GM23338 (cell line): ENCODE data around the gene CNR1. TPM values are rescaled to one million over a fixed set of nuclear protein-coding genes. Genes with fewer than 3 reads are reported as not detected.

Experiments
- ATAC-seq: fragments of 200-7000 bp; cut with Tn5 transposase; 3 replicates; pipeline ENCODE4 v1.9.1; 2020
- DNase-seq: peaks from one replicate; pipeline ENCODE4 v3.0.0-alpha.2; 2015; ENCODE audit warnings: low spot score
- H2AFZ ChIP-seq: fragments of 200-600 bp; sonication (generic); 2 replicates; pipeline ENCODE4 v1.8.0; 2016; ENCODE audit warnings: antibody characterized with exemption, mild to moderate bottlenecking, moderate library complexity
- H3F3A ChIP-seq: fragments of 200-600 bp; sonication (generic); replicated peaks from 2 replicates; pipeline ENCODE4 v1.8.0; 2017; ENCODE audit warnings: antibody characterized with exemption, mixed run types, low read depth
- H3K27ac ChIP-seq: fragments of 200-600 bp; sonication (generic); 2 replicates; pipeline ENCODE4 v1.6.1; 2016; ENCODE audit warnings: low read depth
- H3K27me3 ChIP-seq: fragments of 200-600 bp; sonication (generic); 2 replicates; pipeline ENCODE4 v1.8.0; 2016; ENCODE audit warnings: mild to moderate bottlenecking, mixed run types, moderate library complexity; ENCODE audit not compliant: insufficient read depth
- H3K36me3 ChIP-seq: fragments of 200-600 bp; sonication (generic); 2 replicates; pipeline ENCODE4 v1.8.0; 2016; ENCODE audit warnings: mild to moderate bottlenecking; ENCODE audit not compliant: insufficient read depth
- H3K4me1 ChIP-seq: fragments of 200-600 bp; sonication (generic); 2 replicates; pipeline ENCODE4 v1.8.0; 2016; ENCODE audit warnings: mild to moderate bottlenecking, moderate library complexity; ENCODE audit not compliant: insufficient read depth
- H3K4me2 ChIP-seq: fragments of 200-600 bp; sonication (generic); 2 replicates; pipeline ENCODE4 v1.7.1; 2017; ENCODE audit warnings: mixed run types
- H3K4me3 ChIP-seq: fragments of 200-600 bp; sonication (generic); 2 replicates; pipeline ENCODE4 v1.6.1; 2016; ENCODE audit warnings: mixed run types
- H3K79me2 ChIP-seq: fragments of 200-600 bp; sonication (generic); replicated peaks from 2 replicates; pipeline ENCODE4 v1.8.0; 2017; ENCODE audit warnings: mild to moderate bottlenecking; ENCODE audit not compliant: insufficient read depth
- H3K9me2 ChIP-seq: fragments of 200-600 bp; sonication (generic); 2 replicates; pipeline ENCODE4 v1.8.0; 2017; ENCODE audit not compliant: insufficient read depth
- H4K20me1 ChIP-seq: fragments of 200-600 bp; sonication (generic); replicated peaks from 2 replicates; pipeline ENCODE4 v1.8.0; 2017; ENCODE audit warnings: mild to moderate bottlenecking; ENCODE audit not compliant: insufficient read depth
- H3K27ac Mint-ChIP-seq: 2 replicates; pipeline ENCODE4 v1.8.0; 2020; ENCODE audit warnings: inconsistent platforms, mild to moderate bottlenecking, moderate library complexity, mixed read lengths
- H3K27me3 Mint-ChIP-seq: 3 replicates; pipeline ENCODE4 v1.8.0; 2022; ENCODE audit warnings: low read depth, mild to moderate bottlenecking, moderate library complexity, mixed read lengths, inconsistent platforms; ENCODE audit not compliant: insufficient read depth, poor library complexity
- H3K36me3 Mint-ChIP-seq: 3 replicates; pipeline ENCODE4 v1.8.0; 2021; ENCODE audit warnings: low read depth, mild to moderate bottlenecking, inconsistent platforms, moderate library complexity, mixed read lengths
- H3K4me1 Mint-ChIP-seq: 3 replicates; pipeline ENCODE4 v1.8.0; 2020; ENCODE audit warnings: mild to moderate bottlenecking, inconsistent platforms, mixed read lengths
- H3K4me3 Mint-ChIP-seq: 3 replicates; pipeline ENCODE4 v1.8.0; 2021; ENCODE audit warnings: moderate library complexity, mild to moderate bottlenecking, inconsistent platforms, mixed read lengths
- H3K9me3 Mint-ChIP-seq: 3 replicates; pipeline ENCODE4 v1.8.0; 2020; ENCODE audit warnings: moderate library complexity, mild to moderate bottlenecking, inconsistent platforms, mixed read lengths
- CREB1 ChIP-seq: fragments of 250-450 bp; sonication (Bioruptor Pico); IDR thresholded peaks from 2 replicates; pipeline ENCODE4 v1.5.0; 2020; ENCODE audit warnings: low read depth, mild to moderate bottlenecking, moderate library complexity
- CTCF ChIP-seq, 2 experiments: fragments of 200-600 bp in 1 of 2; sonication (generic) in 1 of 2; conservative IDR thresholded peaks; 2 replicates each; pipeline versions ENCODE4 v1.5.1 to v1.6.1; 2016 to 2017; ENCODE audit warnings: antibody characterized with exemption in 2 of 2, low read depth in 2 of 2, mild to moderate bottlenecking in 2 of 2, moderate library complexity in 1 of 2
- EZH2phosphoT487 ChIP-seq: fragments of 200-600 bp; sonication (generic); IDR thresholded peaks from one replicate; pipeline ENCODE4 v1.8.1; 2018; ENCODE audit warnings: antibody characterized with exemption; ENCODE audit not compliant: unreplicated experiment
- JUNB ChIP-seq: IDR thresholded peaks from one replicate; pipeline ENCODE4 v1.6.1; 2016; ENCODE audit warnings: antibody characterized with exemption; ENCODE audit not compliant: unreplicated experiment
- POLR2AphosphoS5 ChIP-seq: IDR thresholded peaks from 2 replicates; pipeline ENCODE4 v1.6.1; 2016; ENCODE audit warnings: antibody characterized with exemption, low read depth
- REST ChIP-seq: IDR thresholded peaks from one replicate; pipeline ENCODE4 v1.6.1; 2018; ENCODE audit warnings: antibody characterized with exemption; ENCODE audit not compliant: unreplicated experiment
- ZNF114 ChIP-seq: fragments of 250-450 bp; sonication (Bioruptor Pico); IDR thresholded peaks from 2 replicates; pipeline ENCODE4 v1.5.0; 2020; ENCODE audit warnings: mild to moderate bottlenecking, moderate library complexity
- ZNF331 ChIP-seq: fragments of 250-450 bp; sonication (Bioruptor Pico); IDR thresholded peaks from 2 replicates; pipeline ENCODE4 v1.5.0; 2020; ENCODE audit warnings: low read depth, mild to moderate bottlenecking, moderate library complexity
- ZNF462 ChIP-seq: fragments of 250-450 bp; sonication (Bioruptor Pico); IDR thresholded peaks from 2 replicates; pipeline ENCODE4 v1.5.0; 2020; ENCODE audit warnings: mild to moderate bottlenecking, moderate library complexity
- polyA plus RNA-seq: library from polyadenylated mRNA; unstranded; fragments of >200 nt; fragmentation: Nextera tagmentation; extraction: Ambion mirVana; gene quantifications from 2 replicates; pipeline ENCODE4 v1.2.1, GENCODE V29; 2016
- total RNA-seq: library from RNA; depleted of rRNA; stranded (reverse); fragments of >200 nt; shearing (Covaris generic); gene quantifications from 2 replicates; pipeline ENCODE4 v1.2.3, GENCODE V29; 2014

Gene CNR1
- total and polyA plus RNA-seq, 2 experiments from 2014 or later: 0.71 to 2.6 TPM

- TF ChIP-seq ZNF462 (CRISPR knock-in tag) (no peak), CTCF (conservative IDR thresholded peaks at IDR 0.05; ENCODE audit: low read depth in 2 of 2) (no peak), ZNF114 (CRISPR knock-in tag) (no peak), POLR2AphosphoS5 (no peak), ZNF331 (no peak), JUNB (no peak), CREB1 (CRISPR knock-in tag) (no peak), EZH2phosphoT487 (no peak)
These were observed 45.5 kb downstream of the CNR1 start (continued) for GRCh38 chr6:88120635-88121034.

GRCh38 chr6:88119769-88120168 is 46.4 kb downstream of the CNR1 start:
- Histone ChIP-seq H2AFZ (no peak overlapping the region), H3K4me2 (no peak overlapping the region), H3K9me2 (peaks cover 5% of the 10 kb centered on the region; the same call in 1 of the 2 replicates), H3K4me1 (peaks cover 22% of the 10 kb centered on the region), H3K79me2 (no peaks in the 10 kb centered on the region), H4K20me1 (no peaks in the 10 kb centered on the region), H3F3A (no peaks in the 10 kb centered on the region), H3K27me3 (no peaks in the 10 kb centered on the region), H3K4me3 (no peak overlapping the region), H3K36me3 (0 out of 2 replicates have a peak, but pooled peaks cover 7% of the 10 kb centered on the region), H3K27ac (no peak overlapping the region)
- DNase-seq: peak; percentile 81
- H3K9me3 Mint-ChIP-seq: peaks cover 14% of the 10 kb centered on the region; the same call in 2 of the 3 replicates
- no peak overlapping the region for H3K27ac Mint-ChIP-seq
- no peak overlapping the region for H3K4me3 Mint-ChIP-seq
- TF ChIP-seq ZNF331 (no peak), EZH2phosphoT487 (no peak), ZNF114 (CRISPR knock-in tag) (no peak), REST (peak; percentile 87)
- peaks cover 6% of the 10 kb centered on the region; the same call in 1 of the 3 replicates for H3K36me3 Mint-ChIP-seq
- peaks cover 24% of the 10 kb centered on the region for H3K4me1 Mint-ChIP-seq
- peak; percentile 32; the same call in 2 of the 3 replicates for ATAC-seq
- no peaks in the 10 kb centered on the region for H3K27me3 Mint-ChIP-seq
